SKM-1 treated with dmso at 0.1 percent for 144 hours (cell line): Measurements from ENCODE around the gene ACTBL2.
"Not testable (repeated sequence)": the region's sequence is repeated elsewhere in the genome, so short reads cannot be mapped to it uniquely, and the experiment has no call there.

Source experiments
- DNase-seq: peaks from one replicate; lab custom pipeline; 2025; ENCODE audit not compliant: unreplicated experiment; lab: John Stamatoyannopoulos, UW

Gene ACTBL2

GRCh38 chr5:57482671-57483106 lies at the start of gene ACTBL2:
Gene ACTBL2, minus strand, starts transcription at chr5:57482811. Its CDS starts 104 bp downstream, at chr5:57482707.
- no peak for DNase-seq

DNA sequence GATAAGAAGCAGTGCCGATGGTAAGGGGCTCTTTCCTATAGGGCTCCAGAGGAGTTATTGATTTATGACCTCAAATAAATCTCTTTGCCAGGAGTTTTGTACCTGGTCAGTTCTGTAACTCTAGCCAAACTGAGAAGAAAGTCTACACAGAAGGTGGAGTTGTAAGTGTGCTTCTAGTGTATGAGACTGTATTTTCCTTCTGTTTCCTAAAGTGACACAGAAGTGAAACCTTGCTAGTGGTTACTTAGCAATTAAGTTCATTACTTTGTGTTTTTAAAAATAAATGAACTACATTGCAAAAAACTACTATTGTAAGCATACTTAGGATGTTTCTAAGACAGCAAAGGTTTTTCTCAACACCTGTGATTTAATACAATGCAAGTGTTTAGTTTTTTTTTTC lies 48.7 kb upstream of the ACTBL2 start:
- no peak for DNase-seq

- no peak for DNase-seq
These were observed 47.3 kb upstream of the ACTBL2 start for GRCh38 chr5:57529864-57530263.

GRCh38 chr5:57527870-57528269 lies 45.3 kb upstream of the ACTBL2 start:
- DNase-seq: no peak

DNA sequence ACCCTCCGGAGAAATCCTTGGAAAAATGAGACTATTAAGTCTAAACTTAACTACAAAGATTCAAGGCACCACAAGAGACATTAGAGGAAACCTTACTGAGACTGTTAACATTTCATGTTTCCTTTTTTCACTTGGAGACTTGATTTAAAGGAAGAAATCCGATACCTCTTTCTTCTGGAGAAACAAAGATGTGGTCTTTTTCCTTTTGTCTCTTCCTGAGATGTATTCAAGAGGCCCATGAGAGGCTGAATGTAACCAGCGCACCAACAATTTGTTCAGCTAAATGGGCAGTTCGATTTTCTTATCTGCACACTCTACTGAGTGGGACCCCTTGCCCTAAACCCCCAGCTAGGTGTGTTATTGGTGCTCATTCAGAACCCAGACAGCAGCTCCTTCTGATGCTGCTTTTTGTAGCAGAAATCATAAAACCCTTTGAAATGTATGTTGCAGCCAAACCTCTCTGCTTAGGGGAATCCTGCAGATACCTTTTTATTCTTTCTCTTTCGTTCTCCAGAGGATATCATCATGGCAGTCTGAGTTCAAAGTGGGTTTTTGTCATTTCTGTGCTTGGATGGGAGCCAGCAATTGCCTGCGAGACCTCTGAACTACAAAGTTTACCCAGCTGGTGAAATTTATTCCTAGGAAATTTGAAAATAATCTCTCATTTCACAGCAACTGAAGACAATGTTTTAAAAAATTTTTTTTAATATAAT lies 41.9 kb upstream of the ACTBL2 start:
- DNase-seq: no peak

DNA sequence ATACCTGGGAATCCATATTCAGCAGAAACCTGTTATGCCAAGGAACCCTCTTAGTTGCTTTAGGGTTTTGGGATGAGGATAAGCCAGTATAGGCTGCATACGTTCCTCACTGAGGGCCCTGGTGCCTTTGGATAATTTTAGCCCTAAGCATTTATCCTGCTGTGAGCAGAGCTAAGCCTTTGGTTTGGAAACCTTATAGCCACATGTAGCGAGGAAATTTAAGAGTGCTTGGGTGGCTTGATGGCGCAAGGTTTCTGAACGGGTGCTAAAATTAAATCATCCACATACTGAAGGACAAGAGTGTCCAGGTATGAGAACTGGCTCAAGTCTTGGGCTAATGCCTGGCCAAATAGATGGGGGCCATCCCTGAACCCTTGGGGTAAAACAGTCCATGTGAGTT lies 39.9 kb upstream of the ACTBL2 start:
- not testable (repeated sequence) for DNase-seq

DNA sequence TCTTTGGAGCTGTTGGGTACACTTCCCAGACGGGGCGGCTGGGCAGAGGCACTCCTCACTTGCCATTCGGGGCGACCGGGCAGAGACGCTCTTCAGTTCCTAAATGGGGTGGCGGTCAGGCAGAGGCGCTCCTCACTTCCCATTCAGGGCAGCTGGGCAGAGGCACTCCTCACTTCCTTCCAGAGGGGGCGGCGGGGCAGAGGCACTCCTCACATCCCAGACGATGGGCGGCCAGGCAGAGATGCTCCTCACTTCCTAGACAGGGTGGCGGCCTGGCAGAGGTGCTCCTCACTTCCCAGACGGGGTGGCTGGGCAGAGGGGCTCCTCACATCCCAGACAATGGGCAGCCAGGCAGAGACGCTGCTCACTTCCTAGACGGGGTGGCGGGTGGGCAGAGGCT lies 35.8 kb upstream of the ACTBL2 start:
- not testable (repeated sequence) for DNase-seq

DNA sequence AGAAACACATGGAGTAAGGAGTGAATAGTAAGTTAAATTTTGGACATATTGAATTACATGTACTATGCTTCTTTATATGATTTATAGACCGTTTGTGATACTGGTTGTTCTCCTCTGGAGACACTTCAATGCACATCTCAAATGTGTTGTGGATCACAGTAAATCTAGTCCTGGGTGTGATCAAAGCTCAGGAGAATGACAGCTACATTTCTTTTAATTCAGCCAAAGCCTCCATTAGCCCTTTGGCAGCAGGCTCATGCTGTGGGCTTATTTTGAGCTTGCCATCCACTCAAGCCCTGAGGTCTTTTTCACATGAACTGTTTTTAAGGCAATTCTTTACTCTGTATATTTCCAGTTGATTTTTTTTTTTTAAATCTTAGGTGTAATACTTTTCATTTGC lies 34.6 kb upstream of the ACTBL2 start:
- no peak for DNase-seq

DNA sequence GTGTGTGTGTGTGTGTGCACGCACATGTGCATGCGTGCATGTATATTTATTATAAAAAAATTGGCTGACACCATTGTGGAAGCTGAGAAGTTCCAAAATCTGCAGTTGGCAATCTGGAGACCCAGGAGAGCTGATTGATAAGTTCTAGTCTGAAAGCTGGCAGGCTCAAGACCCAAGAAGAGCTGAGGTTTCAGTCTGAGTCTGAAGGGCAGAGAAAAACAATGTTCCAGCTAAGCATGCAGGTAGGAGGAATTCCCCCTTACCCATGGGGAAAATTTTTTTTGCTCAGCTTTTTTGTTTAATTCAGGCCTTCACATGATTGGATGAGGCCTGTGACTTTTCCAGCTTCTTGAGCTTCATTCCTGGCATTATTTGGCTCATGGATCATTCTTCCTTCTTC lies 31.2 kb upstream of the ACTBL2 start:
- DNase-seq: no peak

- DNase-seq: no peak
These were observed 28.7 kb upstream of the ACTBL2 start for GRCh38 chr5:57511321-57511720.

DNA sequence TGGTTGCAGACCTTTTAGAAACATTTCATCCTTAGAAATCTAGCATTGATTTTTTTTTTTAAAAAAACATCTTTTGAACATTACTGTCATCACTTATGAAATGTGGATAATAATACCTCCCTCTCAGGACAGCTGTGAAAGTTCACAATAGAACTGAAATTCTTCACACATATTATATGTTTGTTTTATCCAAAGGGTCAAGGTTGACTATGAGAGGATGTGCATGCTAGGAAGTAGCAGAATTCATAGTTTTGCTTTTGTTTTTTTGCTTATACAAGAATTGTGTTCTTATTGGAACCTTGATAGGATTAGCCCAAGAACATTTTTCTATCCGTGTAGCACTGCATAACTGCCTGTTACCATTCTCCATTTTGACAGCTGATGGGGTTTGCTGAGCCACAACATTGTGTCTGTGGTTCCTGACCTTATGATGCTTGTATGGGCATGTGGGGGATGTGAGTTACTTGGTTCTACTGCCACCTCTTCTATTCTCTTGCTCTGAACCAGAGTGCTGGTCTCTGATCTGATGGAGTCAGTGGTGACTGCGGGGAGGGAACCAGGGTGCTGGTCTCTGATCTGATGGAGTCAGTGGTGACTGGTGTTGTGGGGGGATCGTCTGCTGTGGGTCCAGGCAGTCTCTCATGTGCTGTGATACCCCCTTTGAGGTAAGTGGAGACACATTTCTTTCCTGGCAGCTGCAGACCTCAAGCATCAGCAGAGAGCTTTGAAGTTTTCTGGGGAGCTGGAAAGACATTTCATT lies 27.1 kb upstream of the ACTBL2 start:
- DNase-seq: no peak

DNA sequence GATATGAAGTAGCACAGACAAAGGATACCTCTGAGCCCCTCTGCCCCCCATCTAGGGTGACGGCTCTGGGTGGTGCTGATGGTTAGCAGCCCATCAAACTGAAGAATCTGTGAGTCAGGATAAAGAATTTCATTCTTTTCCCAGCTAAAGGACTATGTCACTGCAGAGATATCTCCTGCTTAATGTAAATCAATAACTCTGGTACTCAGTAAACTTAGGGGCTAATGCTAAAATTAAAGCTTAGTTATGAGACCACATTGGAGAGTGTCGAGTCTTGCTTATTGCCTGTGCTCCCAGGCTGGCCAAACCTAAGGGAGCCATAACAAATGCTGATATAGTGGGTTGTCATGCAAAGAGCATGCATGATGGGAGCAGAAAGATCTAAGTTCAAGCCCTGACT lies 25.6 kb upstream of the ACTBL2 start:
- DNase-seq: no peak

GRCh38 chr5:57505272-57506200 lies 22.9 kb upstream of the ACTBL2 start:
- no peak for DNase-seq

DNA sequence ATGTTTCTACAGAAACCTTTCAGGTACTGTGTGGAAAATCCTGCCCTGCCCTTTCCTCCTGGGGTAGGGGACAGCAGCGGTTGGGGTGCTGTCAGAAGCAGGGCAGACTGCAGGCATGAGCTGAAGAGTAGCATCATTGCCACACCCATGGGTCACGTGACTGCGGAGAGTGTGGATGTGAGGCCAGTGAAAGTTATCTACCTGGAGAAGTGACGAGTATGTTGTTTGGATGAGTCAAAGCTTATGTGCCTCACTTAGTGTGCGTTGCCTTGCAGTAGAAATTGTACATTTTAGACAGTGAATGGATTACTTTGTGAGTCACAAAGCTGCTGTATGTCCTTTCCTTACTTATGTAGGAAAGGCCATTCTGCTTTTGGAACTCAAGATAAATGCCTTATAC lies 21.7 kb upstream of the ACTBL2 start:
- DNase-seq: no peak

- no peak for DNase-seq
These were observed 20.8 kb upstream of the ACTBL2 start for GRCh38 chr5:57503433-57503832.

GRCh38 chr5:57501414-57502201 lies 19.0 kb upstream of the ACTBL2 start:
- no peak for DNase-seq

DNA sequence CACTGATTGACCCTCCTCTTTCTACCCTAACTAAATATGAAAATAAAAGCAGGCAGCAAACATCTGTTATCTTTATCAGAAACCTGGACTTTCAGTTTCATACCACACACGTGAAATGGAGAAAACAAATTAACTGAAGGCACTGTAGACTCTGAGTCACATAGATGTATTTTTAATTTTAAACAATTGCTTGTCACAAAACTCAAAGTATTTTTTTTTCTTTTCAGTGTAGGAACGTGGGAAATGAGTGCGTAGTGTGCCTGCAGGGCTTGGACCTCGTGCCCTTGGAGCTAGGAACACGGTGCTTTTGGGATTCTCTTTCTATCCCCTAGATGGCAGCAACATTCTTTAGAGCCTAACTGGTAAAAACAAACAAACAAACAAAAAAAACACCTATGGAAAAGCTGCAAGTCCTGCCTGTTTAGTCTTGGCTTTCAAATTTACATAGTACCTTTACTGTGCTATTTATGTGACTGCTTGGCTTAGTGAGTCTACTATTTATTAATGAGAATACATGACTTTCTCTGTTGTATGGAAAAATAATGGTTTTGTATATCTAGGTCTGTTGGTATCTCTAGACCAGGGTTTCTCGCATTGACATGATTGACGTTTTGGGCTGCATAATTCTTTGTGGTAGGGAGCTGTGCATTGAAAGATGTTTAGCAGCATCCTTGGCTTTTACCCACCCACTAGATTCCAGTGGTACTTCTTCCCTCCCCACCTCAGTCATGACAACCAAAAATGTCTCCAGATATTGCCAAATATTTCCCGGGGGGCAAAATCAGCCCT lies 16.8 kb upstream of the ACTBL2 start:
- DNase-seq: peak; percentile 5

DNA sequence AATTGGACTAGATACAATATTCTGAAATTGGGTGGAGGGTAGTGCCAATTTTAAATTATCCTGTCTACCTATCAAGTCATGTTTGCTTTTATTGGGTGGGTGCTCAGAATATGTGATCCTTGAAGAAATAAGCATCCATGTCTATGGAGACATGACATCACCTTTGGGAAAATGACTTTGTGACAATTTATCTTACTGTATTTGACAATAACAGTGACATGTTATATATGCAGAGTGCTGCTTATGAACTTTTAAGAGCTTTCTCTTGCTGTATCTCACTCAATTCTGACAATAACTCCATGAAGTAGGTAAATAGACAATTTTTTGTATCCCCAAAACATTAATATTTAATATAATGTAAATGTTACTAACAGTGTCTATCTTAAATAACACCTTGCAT lies 15.1 kb upstream of the ACTBL2 start:
- DNase-seq: no peak

- no peak for DNase-seq
These were observed 12.9 kb upstream of the ACTBL2 start for GRCh38 chr5:57495285-57496086.
